Measurements from ENCODE around the gene STK32B.

Gene STK32B

GRCh38 chr4:5203309-5203992 lies 152.2 kb downstream of the STK32B start:
- no peak for TF ChIP-seq CTCF (IDR thresholded peaks at IDR 0.05; ENCODE audit: extremely low read depth, missing control alignments)
- DNase-seq (ENCODE audit: low spot score), result no peak

GRCh38 chr4:5203993-5204310 lies 152.7 kb downstream of the STK32B start:
- no peak for TF ChIP-seq CTCF (IDR thresholded peaks at IDR 0.05; ENCODE audit: extremely low read depth, missing control alignments)
- DNase-seq (ENCODE audit: low spot score), result no peak

GRCh38 chr4:5204781-5205180 lies 153.5 kb downstream of the STK32B start:
- TF ChIP-seq CTCF (IDR thresholded peaks at IDR 0.05; ENCODE audit: extremely low read depth, missing control alignments), result no peak
- no peak for DNase-seq (ENCODE audit: low spot score)

DNA sequence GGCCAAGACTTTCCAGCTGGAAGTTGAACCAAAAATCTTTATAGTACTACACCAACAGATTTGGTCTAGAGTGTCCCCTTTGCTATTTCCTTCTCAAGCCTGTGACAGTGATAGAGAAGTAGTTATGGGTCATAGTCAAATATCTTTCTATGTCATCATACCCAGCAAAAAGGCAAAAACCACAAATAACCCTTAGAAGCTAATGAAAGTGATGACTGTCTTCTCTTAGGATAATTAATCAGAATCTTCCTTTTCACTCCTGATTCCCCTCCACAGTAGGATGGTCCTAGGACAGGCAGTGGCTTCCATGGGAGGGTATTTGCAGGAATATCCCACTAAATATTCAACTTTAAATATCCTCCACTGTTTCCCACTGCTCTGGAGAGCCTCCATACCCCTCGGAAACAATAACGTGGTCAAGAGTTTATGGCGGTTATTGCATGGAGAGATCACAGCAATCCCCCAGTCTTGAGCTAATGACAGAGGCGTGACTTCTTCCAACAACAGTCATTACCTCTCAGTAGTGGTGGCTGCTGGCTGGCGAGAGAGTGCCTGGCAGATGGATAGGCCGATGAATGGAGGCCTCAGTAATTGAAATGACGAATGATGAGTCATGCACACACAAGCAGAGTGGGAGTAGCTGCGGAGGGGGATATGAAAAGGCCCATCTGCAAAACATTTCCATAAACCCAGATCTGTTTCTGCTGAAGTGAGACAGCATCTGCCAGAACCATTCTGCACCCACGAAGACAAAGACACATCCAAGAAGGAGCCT lies 154.9 kb downstream of the STK32B start:
- DNase-seq (ENCODE audit: low spot score), result no peak
- TF ChIP-seq CTCF (IDR thresholded peaks at IDR 0.05; ENCODE audit: extremely low read depth, missing control alignments), result no peak

- TF ChIP-seq CTCF (IDR thresholded peaks at IDR 0.05; ENCODE audit: extremely low read depth, missing control alignments), result no peak
- no peak for DNase-seq (ENCODE audit: low spot score)
These were observed 158.6 kb downstream of the STK32B start for GRCh38 chr4:5209862-5210261.

DNA sequence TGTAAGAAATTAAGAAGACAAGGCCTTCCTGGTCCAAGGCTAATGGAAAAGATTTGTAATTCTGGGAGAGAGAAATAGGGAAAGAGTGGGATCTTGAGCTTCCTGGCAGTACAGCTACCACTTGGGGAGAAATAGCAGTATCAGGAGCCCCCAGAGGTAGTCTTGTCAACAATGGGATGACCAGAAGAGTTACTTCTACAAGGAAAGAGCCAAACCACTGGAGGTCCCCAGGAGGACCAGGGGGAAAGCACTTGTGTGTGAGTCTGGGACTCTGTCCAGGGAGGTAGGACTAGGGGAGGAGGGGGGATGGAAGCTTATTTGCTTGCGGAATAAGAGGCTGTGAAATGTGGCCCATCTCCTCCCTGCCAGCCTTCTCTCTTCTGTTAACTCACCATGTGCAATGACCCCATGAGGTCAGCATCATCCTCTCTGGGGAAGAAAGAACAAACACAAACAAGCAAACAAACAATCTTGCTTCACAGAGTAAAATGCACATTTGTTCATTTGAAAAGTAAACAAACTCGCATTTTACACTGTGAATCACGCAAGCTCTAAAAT lies 160.1 kb downstream of the STK32B start:
- no peak for TF ChIP-seq CTCF (IDR thresholded peaks at IDR 0.05; ENCODE audit: extremely low read depth, missing control alignments)
- DNase-seq (ENCODE audit: low spot score), result no peak

GRCh38 chr4:5212255-5213013 lies 161.2 kb downstream of the STK32B start:
- no peak for TF ChIP-seq CTCF (IDR thresholded peaks at IDR 0.05; ENCODE audit: extremely low read depth, missing control alignments)

More at GRCh38 chr4:5212255-5213013, 161.2 kb downstream of the STK32B start:
- DNase-seq (ENCODE audit: low spot score), result no peak
